Keratinocyte (primary cell): ENCODE measurements around the gene MCUB.

ENCODE experiments used
- CTCF ChIP-seq, 3 experiments: IDR thresholded peaks in 1 of 3; conservative IDR thresholded peaks in 1 of 3; optimal IDR thresholded peaks in 1 of 3; 2 replicates in 2 of 3; 3 replicates in 1 of 3; pipeline versions ENCODE3 to v1.5.1; 2011; ENCODE audit warnings: low read length in 3 of 3, mild to moderate bottlenecking in 3 of 3, moderate library complexity in 2 of 3, control low read depth in 1 of 3, inconsistent platforms in 1 of 3; ENCODE audit not compliant: insufficient read depth in 2 of 3; ENCODE audit errors: extremely low read depth in 1 of 3
- EZH2 ChIP-seq: IDR thresholded peaks from one replicate; pipeline ENCODE4 v1.6.1; 2012; ENCODE audit warnings: inconsistent platforms, mild to moderate bottlenecking, low read length, moderate library complexity

DNA sequence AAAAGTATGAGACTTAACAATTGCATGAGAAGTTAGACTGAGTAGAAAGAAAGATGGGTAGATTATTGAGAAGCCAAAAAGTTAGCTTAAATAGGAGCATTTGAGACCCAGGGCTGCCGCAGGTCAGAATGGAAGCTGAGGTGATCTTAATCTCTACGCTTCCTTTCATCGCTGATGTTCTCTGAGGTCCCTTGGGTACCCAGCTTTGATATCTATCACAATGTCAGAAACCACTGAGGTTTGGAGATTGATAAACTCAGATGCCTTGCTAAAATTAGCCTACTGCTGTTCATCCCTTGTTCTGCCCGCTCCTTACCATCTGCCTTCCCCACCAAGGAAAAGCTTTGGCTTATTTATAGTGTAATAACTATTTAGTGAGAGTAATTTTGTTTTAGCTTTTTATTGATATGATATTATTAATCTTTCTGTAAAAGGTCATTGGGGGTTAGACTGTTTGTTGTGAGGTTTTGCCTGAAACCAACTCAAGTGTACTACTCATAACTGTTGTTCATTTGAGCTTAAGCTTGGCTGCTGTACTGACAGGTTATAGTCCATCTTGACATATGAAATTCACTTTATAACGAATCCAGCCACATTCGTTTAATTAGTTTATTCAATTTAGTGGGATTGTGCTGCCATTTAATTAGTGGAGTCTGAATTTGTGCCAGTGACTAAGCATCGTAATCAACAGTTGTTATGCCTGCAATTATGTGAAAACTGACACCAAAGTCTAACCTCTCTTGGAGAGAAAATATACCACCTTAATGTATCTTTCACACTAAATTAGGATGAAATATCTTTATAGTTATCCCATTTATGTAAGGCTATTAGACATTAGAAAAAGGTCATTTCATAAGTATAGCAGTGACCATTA is 15.1 kb downstream of the MCUB start:
- no peak for TF ChIP-seq EZH2
- TF ChIP-seq CTCF (optimal IDR thresholded peaks at IDR 0.05 in 1 of 3, IDR thresholded peaks at IDR 0.05 in 1 of 3, conservative IDR thresholded peaks at IDR 0.05 in 1 of 3; ENCODE audit: extremely low read depth in 1 of 3, insufficient read depth in 2 of 3, low read length in 3 of 3) = no peak
